ENCODE measurements around the gene RCN1.

DNA sequence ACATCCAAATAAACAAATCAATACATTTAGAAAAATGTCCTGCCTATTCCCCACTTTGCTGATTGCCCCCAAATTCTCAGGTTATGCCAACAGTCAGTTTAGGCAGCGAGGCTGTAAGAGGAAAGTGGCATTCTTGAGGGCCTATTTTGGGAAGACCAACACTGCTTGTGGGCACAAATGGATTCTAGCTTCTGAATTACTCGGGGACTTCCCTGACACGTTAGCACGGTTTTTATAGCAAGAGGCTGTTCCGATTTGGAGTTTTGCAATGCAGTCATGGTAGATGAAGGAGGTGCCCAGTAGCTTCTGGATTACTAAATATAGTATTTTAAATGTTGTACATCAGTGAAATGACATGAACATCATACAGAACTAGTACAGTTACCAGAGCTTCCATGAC is 13.1 kb downstream of the RCN1 start:
- TF ChIP-seq SP1 (IDR thresholded peaks at IDR 0.05) (no peak), FOXA1 (IDR thresholded peaks at IDR 0.05) (no peak), ARNT (IDR thresholded peaks at IDR 0.05) (no peak), NFRKB (IDR thresholded peaks at IDR 0.05) (no peak), TARDBP (IDR thresholded peaks at IDR 0.05) (no peak), SUZ12 (IDR thresholded peaks at IDR 0.05) (no peak), FOXM1 (IDR thresholded peaks at IDR 0.05; ENCODE audit: borderline replicate concordance) (no peak), L3MBTL2 (conservative IDR thresholded peaks at IDR 0.05) (no peak), FOXK2 (IDR thresholded peaks at IDR 0.05) (no peak), HDGF (IDR thresholded peaks at IDR 0.05; ENCODE audit: borderline replicate concordance) (no peak), ELF4 (IDR thresholded peaks at IDR 0.05) (no peak), BHLHE40 (IDR thresholded peaks at IDR 0.05; ENCODE audit: borderline replicate concordance) (no peak), CTBP1 (IDR thresholded peaks at IDR 0.05; ENCODE audit: borderline replicate concordance) (no peak)
- TF ChIP-seq, protein P1, sequence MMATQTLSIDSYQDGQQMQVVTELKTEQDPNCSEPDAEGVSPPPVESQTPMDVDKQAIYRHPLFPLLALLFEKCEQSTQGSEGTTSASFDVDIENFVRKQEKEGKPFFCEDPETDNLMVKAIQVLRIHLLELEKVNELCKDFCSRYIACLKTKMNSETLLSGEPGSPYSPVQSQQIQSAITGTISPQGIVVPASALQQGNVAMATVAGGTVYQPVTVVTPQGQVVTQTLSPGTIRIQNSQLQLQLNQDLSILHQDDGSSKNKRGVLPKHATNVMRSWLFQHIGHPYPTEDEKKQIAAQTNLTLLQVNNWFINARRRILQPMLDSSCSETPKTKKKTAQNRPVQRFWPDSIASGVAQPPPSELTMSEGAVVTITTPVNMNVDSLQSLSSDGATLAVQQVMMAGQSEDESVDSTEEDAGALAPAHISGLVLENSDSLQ (IDR thresholded peaks at IDR 0.05): no peak

Measured in HEK293T (cell line).